Ishikawa (cell line): ENCODE measurements around the gene CROCC2.

Experiments
- CEBPB ChIP-seq: IDR thresholded peaks from 2 replicates; pipeline ENCODE4 v1.6.1; 2012
- CREB1 ChIP-seq: IDR thresholded peaks from 2 replicates; pipeline ENCODE4 v1.6.1; 2012; ENCODE audit warnings: low read depth
- EGR1 ChIP-seq: IDR thresholded peaks from 2 replicates; pipeline ENCODE4 v1.6.1; 2012
- EP300 ChIP-seq: IDR thresholded peaks from 2 replicates; pipeline ENCODE4 v1.6.1; 2012; ENCODE audit warnings: borderline replicate concordance
- FOXM1 ChIP-seq: IDR thresholded peaks from 2 replicates; pipeline ENCODE4 v1.6.1; 2012; ENCODE audit warnings: low read depth, borderline replicate concordance
- NFIC ChIP-seq: IDR thresholded peaks from 2 replicates; pipeline ENCODE4 v1.6.1; 2012
- RAD21 ChIP-seq: IDR thresholded peaks from 2 replicates; pipeline ENCODE4 v1.6.1; 2012; ENCODE audit warnings: low read depth
- TAF1 ChIP-seq: IDR thresholded peaks from 2 replicates; pipeline ENCODE4 v1.6.1; 2012; ENCODE audit warnings: low read depth, mild to moderate bottlenecking
- TCF12 ChIP-seq: IDR thresholded peaks from 2 replicates; pipeline ENCODE4 v1.6.1; 2012; ENCODE audit warnings: low read depth
- TEAD4 ChIP-seq: IDR thresholded peaks from 2 replicates; pipeline ENCODE4 v1.6.1; 2012
- YY1 ChIP-seq: IDR thresholded peaks from 2 replicates; pipeline ENCODE4 v1.6.1; 2012; ENCODE audit warnings: low read depth
- ZBTB7A ChIP-seq: IDR thresholded peaks from 2 replicates; pipeline ENCODE4 v1.6.1; 2012; ENCODE audit warnings: low read depth
- TF ChIP-seq, protein P1 (sequence below): IDR thresholded peaks from 2 replicates; pipeline ENCODE4 v1.6.1; 2012
- TF ChIP-seq, protein P2 (sequence below): IDR thresholded peaks from 2 replicates; pipeline ENCODE4 v1.6.1; 2012; ENCODE audit warnings: low read depth, mild to moderate bottlenecking
- TF ChIP-seq, protein P3 (sequence below): IDR thresholded peaks from 2 replicates; pipeline ENCODE4 v1.6.1; 2012

CROCC2 gene

DNA sequence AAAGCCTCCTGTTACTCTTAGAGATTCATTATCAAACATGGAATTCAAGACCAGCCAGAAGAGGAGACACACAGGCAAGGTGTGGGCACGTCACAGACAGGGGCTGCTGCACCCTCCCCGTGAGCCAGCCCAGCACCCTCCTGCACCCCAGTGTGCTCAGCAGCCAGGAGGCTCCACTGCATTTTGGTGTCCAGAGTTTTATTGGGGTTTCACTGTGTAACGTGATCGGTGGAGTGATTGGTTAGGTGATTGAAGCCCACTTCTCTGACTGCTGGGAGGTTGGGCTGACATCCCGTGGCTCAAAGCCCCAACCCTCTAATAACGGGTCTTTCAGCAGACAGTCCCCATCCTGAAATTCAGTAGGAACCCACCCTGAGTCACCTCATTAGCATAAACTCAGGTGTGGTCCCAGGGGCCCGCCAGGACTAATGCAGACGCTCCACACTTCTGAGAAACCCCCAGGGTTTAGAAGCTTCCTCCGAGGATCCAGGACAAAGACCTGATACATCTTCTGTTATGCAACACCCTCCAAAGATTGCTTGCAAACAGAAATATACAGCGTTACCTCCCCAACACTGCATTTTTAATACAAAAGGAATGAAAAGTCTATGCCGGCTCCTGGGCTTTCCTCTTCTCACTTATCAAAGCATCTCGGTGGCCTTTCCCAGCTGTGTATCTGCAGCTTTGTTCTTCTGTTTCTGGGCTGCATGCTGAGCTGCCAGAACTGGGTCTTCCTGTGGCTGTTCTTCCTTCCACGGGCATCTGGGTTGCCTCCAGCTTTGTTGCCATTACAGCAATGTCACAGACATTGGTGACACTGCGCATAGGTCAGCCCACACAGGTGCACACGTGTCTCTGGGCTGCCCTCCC is 48.5 kb downstream of the CROCC2 start:
- TF ChIP-seq TAF1 (no peak), TEAD4 (no peak)

GRCh38 chr2:240955306-240956170 is 49.4 kb downstream of the CROCC2 start:
- TF ChIP-seq EGR1, result no peak
- TF ChIP-seq, protein P1, sequence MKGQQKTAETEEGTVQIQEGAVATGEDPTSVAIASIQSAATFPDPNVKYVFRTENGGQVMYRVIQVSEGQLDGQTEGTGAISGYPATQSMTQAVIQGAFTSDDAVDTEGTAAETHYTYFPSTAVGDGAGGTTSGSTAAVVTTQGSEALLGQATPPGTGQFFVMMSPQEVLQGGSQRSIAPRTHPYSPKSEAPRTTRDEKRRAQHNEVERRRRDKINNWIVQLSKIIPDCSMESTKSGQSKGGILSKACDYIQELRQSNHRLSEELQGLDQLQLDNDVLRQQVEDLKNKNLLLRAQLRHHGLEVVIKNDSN, result no peak

DNA sequence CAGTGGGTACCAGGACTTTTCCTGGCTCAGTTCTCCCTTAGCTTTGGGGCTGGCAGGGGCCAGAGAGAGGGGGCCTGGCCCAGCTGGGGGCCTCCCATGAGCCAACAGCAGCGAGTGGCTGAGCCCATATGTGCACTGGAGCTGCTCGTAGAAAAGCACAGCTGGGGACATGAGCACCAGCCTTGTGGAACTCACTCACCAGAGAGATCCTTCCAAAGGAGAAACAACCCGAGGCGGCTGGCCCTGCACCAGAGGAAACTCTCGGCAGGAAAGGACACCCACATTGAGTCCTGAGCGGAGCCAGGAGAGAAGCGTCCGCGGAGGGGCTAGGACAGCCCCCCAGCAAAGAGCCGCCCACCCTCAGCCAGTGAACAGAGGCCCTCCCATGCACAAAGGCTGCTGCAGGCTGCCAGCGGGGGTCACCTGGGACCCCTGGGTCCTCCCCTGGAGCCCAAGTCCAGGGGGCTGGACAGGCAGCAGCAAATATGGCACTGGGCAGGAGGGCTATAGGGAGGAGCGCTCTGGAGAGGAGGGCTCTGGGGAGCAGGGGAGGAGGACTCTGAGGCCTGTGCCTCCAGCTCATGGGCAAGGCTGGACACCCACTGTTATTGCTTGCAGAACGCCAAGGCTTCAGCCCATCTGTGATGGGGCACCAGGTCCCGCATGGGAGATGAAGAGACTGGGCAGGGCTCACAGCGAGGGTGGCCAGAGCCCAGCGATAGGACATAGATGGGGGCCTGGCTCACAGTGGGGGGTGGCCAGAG is 50.2 kb downstream of the CROCC2 start:
- no peak for TF ChIP-seq FOXM1
- TF ChIP-seq ZBTB7A, result no peak
- no peak for TF ChIP-seq RAD21
- TF ChIP-seq, protein P1, result no peak
- TF ChIP-seq YY1, result no peak
- no peak for TF ChIP-seq NFIC
- TF ChIP-seq TCF12, result no peak
- no peak for TF ChIP-seq EP300
- TF ChIP-seq, protein P2, sequence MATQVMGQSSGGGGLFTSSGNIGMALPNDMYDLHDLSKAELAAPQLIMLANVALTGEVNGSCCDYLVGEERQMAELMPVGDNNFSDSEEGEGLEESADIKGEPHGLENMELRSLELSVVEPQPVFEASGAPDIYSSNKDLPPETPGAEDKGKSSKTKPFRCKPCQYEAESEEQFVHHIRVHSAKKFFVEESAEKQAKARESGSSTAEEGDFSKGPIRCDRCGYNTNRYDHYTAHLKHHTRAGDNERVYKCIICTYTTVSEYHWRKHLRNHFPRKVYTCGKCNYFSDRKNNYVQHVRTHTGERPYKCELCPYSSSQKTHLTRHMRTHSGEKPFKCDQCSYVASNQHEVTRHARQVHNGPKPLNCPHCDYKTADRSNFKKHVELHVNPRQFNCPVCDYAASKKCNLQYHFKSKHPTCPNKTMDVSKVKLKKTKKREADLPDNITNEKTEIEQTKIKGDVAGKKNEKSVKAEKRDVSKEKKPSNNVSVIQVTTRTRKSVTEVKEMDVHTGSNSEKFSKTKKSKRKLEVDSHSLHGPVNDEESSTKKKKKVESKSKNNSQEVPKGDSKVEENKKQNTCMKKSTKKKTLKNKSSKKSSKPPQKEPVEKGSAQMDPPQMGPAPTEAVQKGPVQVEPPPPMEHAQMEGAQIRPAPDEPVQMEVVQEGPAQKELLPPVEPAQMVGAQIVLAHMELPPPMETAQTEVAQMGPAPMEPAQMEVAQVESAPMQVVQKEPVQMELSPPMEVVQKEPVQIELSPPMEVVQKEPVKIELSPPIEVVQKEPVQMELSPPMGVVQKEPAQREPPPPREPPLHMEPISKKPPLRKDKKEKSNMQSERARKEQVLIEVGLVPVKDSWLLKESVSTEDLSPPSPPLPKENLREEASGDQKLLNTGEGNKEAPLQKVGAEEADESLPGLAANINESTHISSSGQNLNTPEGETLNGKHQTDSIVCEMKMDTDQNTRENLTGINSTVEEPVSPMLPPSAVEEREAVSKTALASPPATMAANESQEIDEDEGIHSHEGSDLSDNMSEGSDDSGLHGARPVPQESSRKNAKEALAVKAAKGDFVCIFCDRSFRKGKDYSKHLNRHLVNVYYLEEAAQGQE, result no peak
- TF ChIP-seq TAF1, result no peak
- no peak for TF ChIP-seq CEBPB
- TF ChIP-seq, protein P3, sequence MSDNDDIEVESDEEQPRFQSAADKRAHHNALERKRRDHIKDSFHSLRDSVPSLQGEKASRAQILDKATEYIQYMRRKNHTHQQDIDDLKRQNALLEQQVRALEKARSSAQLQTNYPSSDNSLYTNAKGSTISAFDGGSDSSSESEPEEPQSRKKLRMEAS, result no peak
- TF ChIP-seq CREB1, result no peak
- no peak for TF ChIP-seq TEAD4
- TF ChIP-seq EGR1, result no peak

GRCh38 chr2:240956935-240957655 is 51.0 kb downstream of the CROCC2 start:
- TF ChIP-seq, protein P1, result no peak
- TF ChIP-seq, protein P2, result no peak
- TF ChIP-seq RAD21 (no peak), TEAD4 (no peak), EP300 (no peak), TAF1 (no peak), NFIC (no peak), EGR1 (no peak), TCF12 (no peak), YY1 (no peak), ZBTB7A (no peak), CREB1 (no peak), FOXM1 (no peak), CEBPB (no peak)
- TF ChIP-seq, protein P3, result no peak
